Hematopoietic multipotent progenitor cell (in vitro differentiated cells): ENCODE measurements around the gene PIEZO1. TPM values are rescaled to one million over a fixed set of nuclear protein-coding genes. Genes with fewer than 3 reads are reported as not detected.
"Not testable (repeated sequence)": the region's sequence is repeated elsewhere in the genome, so short reads cannot be mapped to it uniquely, and the experiment has no call there.

Experiments used
- DNase-seq, 3 donors: peaks; one replicate each; pipeline ENCODE4 v3.0.0-alpha.2; 2011 to 2015; ENCODE audit warnings: low read depth in 2 of 3, low spot score in 2 of 3
- total RNA-seq: library from RNA; depleted of rRNA; stranded (reverse); fragments of >200 nt; gene quantifications from one replicate; pipeline ENCODE4 v1.2.3, GENCODE V29; 2012

The PIEZO1 gene
- total RNA-seq, result 394 TPM

GRCh38 chr16:88785106-88785924 is at the start of gene PIEZO1:
Gene PIEZO1 (minus strand): TSS chr16:88785220. CDS start chr16:88784964, 256 bp downstream.
- peak; percentile 75 to 81 (median 80) for DNase-seq

GRCh38 chr16:88834670-88835069 is 49.6 kb upstream of the PIEZO1 start:
- DNase-seq, result no peak

- DNase-seq, result no peak
Measured at GRCh38 chr16:88833086-88833485, 48.1 kb upstream of the PIEZO1 start.

- no peak for DNase-seq
Measured at GRCh38 chr16:88831838-88832237, 46.8 kb upstream of the PIEZO1 start.

- DNase-seq, result no peak
Measured at GRCh38 chr16:88830783-88831182, 45.8 kb upstream of the PIEZO1 start.

- DNase-seq, result no peak
Measured at GRCh38 chr16:88830258-88830657, 45.2 kb upstream of the PIEZO1 start.

- DNase-seq, result no peak
Measured at GRCh38 chr16:88828711-88829110, 43.7 kb upstream of the PIEZO1 start.

- DNase-seq, result no peak
Measured at GRCh38 chr16:88827727-88828126, 42.7 kb upstream of the PIEZO1 start.

GRCh38 chr16:88826070-88826840 is 41.2 kb upstream of the PIEZO1 start:
- DNase-seq, result no peak

- no peak for DNase-seq
Measured at GRCh38 chr16:88825146-88825545, 40.1 kb upstream of the PIEZO1 start.

GRCh38 chr16:88824256-88825077 is 39.4 kb upstream of the PIEZO1 start:
- no peak for DNase-seq

- DNase-seq, result not testable (repeated sequence)
Measured at GRCh38 chr16:88823646-88824045, 38.6 kb upstream of the PIEZO1 start.

- no peak for DNase-seq
Measured at GRCh38 chr16:88822281-88823040, 37.4 kb upstream of the PIEZO1 start.

GRCh38 chr16:88821168-88821850 is 36.3 kb upstream of the PIEZO1 start:
- no peak for DNase-seq

GRCh38 chr16:88820385-88821025 is 35.5 kb upstream of the PIEZO1 start:
- DNase-seq, result no peak

- DNase-seq, result no peak
Measured at GRCh38 chr16:88819126-88819525, 34.1 kb upstream of the PIEZO1 start.

GRCh38 chr16:88818575-88818874 is 33.5 kb upstream of the PIEZO1 start:
- DNase-seq, result no peak

GRCh38 chr16:88817785-88818574 is 33.0 kb upstream of the PIEZO1 start:
- DNase-seq, result no peak
